ENCODE results near the gene PPP1R7.

PPP1R7 gene

DNA sequence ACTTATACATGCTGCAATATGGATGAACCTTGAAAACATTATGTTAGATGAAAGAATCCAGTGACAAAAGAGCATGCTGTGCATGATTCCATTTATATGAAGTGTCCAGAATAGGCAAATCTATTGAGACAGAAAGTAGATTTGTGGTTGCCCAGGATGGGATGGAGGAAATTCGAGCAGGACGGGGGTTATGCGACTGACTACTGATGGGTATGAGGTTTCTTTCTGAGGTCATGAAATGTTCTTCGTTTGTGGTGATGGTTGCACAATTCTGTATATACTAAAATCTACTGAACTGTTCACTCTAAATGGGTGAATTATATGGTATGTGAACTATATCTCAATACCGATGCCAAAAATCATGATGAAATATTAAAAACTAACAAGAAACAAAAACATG lies 29.3 kb upstream of the PPP1R7 start:
- no peak for DNase-seq

DNA sequence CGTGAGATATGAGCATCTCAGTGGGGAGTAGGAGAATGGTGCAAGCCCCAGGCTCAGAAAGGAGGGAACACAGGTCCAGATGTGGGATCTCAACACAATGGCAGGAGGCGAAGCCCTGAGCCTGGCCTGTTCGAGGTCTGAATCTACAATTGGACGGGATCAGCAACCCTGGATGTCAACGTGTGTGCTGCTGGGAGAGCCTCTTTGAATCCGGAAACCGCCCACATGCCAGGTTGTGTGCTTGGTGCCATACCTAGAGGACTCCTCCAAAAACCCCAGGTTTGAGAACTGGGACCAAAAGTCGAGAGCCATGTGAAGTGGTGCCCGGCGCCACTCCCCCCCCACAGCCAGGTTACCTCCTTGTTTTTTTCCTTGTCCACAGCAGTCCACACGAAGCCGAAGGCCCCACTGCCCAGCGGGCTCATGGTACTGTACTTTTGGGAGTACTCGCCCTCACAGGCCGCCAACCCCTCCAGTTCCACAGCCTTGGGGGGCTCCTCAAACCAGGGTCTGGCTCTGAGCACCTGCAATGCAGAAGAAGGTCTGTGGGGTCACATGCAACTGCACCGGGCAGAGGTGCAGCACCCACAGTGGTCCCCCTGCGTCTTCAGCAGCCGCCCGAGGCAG lies 27.8 kb upstream of the PPP1R7 start:
- no peak for DNase-seq

DNA sequence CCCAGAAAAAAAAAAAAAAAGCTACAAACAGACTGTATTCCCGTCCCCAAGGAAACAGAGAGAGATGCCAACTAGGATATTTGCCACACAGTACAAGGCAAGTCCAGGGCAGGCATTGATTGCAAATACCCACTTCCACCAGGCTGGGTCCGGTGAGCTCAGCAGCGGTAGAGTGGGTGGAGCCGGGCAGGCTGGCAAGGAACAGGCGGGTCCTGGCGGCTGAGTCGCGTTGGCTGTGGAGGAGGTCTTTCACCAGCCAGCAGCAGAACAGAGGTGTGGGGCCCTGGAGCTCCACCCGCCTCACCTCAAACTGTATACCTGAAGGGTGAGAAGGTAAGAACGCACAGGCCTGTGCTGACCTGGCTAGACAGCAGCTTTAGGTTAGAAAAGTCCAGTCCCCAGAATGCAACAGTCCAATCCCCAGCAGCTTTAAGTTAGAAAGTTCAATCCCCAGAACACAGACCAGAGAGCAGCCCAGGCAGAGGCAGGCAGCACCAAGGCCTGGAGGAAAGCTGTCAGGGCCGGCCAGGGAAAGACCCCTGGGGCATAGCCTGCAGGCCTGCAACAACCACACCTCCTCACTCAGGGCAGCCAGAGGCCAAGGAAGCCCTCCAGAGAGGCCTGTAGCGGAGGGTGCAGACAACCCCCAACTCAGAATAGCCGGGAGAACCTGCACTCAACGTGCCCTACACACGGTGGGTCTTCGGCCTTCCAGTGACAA lies 26.3 kb upstream of the PPP1R7 start:
- DNase-seq, result peak; percentile 54

DNA sequence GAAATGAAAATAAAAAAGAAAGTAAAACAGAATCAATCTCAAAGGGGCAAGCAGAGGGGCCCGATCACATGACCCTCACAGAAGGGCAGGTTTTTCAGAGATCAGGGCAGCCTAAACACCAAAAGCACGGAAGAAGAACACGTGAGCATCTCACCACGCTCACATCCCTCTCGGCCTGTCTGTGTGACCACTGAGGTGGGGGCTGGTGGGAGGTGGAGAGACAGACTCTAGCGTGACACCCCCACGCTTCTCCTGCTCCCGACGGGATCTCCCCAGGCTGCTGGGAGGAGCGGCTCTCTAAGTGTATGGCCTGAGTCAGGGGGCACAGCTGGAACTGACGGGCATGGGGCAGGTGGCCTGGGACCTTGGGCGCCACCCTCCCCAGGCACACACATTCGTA lies 24.6 kb upstream of the PPP1R7 start:
- DNase-seq, result no peak

DNA sequence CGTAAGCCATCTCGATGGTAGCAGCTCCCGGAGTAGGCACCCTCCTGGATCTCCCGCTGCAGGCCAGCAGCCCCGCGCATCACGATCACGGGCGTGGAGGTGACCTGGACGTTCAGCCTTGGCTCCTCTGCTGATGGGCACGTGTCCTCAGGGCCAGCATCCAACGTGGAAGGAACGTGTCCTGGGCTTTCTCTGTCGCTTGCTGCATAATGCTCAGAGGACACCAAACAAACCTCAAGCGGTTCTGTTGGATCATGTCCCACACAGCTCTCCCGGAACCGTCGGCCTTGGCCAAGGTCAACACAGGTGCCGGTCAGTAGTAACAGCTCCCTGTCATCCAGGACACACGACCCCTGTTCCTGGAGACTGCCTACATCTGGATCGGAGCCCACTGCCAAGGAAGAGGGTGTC lies 24.1 kb upstream of the PPP1R7 start:
- DNase-seq, result no peak

DNA sequence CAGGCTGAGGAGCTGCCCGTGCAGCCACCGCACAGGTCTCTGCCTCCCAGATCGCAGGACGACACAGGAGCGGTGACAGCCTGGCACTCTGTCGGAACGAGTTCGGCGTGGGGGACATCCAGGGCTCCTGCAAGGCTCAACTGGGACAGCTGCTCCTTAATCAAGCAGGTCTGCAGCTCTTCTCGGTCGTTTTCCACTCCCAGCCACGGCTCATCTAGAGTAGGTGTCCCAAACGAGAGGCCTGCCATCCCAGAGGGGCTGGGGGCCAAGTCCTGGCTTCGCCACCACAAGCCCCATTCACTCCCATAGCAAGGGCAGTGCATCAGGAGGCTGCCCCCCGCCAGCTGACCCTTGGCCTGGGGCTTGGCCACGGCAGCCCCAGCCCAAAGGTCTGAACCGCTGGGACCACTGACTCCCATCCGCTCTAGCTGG lies 23.5 kb upstream of the PPP1R7 start:
- DNase-seq, result no peak

DNA sequence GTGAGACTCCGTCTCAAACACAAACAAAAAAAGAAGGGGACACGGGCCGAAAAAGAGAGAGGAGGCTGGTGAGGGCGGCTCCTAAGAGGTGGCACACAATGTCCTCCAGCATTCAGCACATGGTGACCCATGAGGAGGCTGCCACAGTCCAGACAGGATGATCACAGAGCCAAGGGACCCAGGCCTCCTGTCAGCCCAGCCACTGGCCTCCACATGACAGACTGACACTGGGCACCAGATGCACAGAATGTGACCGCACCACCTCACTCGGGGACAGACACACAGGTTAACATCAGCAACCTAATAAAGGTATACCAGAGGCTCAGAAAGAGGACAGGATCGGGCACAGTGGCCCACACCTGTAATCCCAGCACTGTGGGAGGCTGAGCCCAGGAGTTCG lies 22.0 kb upstream of the PPP1R7 start:
- DNase-seq, result no peak

DNA sequence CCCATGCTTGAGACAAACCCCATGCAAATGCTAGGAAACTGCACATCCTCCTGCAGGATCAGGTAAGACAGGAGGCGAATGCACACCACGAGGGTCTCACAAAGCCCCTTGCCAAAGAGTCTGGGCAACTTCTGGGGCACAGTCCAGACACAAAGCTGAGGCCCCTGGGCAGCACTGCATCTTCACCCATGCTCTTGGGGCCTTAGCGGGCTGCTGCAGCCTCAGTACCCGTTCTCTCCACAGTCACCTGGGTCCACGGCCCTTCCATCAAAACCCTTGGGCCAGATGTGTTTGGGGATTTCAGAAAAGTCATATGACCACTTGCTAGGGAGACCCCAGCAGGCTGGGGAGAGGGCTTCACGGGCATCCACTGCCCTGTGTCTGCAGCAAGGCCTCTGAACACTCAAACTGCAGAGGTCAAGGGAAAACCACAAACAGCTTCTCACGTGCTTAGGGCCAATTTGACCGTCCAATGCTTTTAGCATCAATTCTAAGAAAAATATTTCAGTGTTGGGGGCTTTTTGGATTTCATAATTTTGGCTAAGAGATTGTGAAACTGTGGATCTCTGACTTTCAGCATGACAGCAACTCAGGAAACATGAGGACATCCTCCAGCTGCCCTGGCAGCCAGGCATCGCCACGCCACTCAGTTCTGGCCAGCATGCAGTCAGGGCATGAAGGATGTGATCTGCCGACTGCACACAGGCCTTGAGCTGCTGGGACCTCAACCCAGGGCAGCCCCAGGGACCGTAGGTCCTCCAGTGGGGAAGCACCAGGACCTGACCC lies 21.0 kb upstream of the PPP1R7 start:
- DNase-seq, result no peak

DNA sequence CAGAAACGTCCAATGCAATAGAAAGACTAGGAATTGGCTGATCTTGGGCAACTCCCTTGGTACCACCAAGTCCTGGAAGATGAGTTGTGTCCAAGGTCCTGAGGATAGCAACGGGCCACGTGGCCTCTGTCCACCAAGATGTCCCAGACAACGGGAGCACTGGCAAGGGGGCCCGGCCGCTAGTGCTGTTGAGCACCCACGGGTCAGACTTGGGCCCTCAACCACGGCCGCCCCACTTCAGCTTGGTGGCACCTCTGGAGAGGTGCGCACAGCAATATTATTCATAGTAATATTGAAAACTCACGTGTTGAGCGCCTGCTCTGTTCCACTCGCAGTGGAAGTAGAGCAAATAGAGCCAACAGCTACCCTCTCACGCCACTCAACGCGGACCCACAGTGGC lies 20.0 kb upstream of the PPP1R7 start:
- no peak for DNase-seq

DNA sequence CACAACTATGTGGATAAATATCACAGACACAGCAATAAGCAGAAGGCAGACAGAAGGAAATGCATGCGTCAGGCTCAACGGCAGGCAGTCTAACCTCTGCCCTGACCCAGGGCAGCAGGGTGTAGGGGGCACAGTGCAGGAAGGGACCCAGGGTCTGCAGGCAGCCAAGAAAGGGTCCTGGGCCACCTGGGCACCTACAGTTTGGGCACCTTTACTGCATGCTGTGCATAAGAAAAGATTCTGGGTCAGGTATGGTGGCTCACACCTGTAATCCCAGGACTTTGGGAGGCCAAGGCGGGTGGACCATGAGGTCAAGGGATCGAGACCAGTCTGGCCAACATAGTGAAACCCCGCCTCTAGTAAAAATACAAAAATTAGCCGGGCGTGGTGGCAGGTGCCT lies 18.7 kb upstream of the PPP1R7 start:
- DNase-seq, result no peak

DNA sequence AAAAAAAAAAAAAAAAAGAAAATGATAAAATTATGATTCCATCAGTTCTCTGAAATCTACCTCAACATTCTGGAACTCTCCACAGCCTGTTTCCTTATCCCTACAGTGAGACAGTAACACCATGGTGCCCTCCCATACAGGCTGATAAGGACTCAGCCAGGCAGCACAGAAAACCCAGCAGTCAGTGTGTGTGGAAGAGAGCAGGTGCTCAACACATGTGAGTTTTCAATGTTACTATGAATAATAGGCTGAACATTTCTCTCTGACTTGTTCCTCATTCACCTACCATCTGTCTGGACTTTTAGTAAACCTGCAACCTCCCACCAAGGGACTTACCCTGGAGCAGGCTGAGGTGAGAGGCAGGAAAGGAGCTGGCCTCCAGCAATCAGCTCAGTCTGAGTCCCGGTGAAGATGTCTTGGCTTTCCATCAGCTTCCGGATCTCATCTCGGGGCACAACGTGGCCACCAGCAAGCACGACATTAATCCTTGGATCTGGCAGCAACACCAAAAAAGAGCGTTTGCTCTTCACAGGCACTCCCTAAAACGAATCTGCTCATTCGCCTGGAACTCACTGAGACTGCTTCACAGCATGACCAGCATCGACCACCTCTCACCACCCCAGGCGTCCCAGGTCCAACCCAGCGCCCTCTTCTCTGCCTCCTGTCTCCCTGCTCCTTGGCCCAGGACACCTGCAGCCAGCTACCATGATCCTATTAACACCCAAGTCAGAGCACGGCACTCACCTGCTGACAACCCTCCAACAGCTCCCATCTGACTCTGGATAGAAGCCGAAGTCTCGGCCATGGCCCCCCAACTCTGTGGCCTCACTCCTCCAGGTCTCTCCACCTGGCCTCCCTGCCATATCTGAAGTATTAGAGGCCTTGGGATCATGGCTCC lies 17.5 kb upstream of the PPP1R7 start:
- no peak for DNase-seq

DNA sequence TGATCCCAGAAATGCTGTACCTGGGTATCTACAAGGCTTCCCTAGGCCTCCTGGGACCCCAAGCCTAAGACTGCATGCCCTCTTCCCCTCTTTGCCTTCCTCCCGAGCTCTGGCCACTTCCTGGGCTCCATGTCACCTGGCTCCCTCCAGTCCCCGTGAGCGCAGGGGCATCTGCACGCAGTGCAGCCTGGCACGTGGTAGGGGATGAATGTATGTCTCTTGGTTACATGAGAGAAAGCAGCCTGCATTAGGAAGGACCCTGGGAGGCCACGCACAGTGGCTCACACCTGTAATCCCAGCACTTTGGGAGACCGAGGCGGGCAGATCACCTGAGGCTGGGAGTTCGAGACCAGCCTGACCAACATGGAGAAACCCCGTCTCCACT lies 16.8 kb upstream of the PPP1R7 start:
- DNase-seq, result no peak

DNA sequence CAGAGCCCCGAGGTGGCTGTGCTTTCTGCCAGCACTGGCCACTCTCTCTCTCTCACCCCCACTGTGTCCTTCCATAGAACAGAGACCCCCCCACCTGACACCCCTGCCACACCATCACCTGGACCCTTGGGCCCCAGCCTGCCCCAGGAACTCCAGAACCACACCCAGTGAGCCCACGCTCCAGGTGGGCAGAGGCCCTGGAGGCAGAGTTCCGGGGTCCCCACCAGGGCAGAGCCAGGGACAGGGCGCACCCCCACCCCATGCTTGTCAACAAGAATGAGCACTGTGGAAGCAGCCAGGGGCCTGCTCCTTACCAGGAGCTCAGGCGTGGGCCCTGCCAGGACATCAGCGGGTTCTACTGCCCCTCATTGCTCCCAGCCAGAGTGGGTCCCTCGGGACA lies 15.6 kb upstream of the PPP1R7 start:
- DNase-seq, result no peak

DNA sequence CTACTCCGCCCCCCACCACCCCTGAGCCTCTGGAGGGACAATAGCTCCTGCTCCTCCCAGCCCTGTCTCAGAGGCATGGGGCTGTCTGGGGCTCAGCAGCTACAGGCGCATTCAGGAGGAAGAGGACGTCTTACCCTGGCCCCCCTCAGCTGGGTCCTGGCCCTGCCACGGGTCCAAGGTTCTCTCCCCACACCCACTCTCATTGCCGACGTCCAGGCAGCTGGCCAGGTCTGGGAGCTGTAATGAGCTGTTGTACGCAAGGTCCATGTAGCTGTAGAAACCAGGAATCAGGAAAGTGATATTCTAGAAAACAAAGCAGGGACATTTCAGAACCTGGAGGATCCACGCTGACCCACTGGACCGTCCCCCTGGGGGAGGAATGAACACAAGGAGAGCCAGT lies 14.5 kb upstream of the PPP1R7 start:
- no peak for DNase-seq

DNA sequence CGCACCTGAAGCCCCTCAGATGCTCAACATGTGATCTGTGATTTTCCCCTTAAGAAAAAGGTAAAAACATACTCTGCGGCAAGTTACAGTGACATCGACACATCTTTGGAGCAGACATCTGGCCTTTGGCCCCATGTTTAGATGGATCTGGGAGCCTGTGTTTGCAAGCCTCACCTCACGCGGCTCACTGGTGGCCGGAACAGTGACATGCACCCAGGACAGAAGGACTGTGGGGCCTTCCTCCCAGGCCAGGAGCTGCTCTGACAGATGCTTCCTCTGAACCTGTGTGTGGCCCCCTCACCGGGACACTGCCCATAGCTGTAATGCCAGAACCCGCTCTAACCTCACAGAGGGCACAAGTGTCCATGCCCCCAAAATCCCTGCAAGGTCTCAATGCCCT lies 14.1 kb upstream of the PPP1R7 start:
- DNase-seq, result no peak

DNA sequence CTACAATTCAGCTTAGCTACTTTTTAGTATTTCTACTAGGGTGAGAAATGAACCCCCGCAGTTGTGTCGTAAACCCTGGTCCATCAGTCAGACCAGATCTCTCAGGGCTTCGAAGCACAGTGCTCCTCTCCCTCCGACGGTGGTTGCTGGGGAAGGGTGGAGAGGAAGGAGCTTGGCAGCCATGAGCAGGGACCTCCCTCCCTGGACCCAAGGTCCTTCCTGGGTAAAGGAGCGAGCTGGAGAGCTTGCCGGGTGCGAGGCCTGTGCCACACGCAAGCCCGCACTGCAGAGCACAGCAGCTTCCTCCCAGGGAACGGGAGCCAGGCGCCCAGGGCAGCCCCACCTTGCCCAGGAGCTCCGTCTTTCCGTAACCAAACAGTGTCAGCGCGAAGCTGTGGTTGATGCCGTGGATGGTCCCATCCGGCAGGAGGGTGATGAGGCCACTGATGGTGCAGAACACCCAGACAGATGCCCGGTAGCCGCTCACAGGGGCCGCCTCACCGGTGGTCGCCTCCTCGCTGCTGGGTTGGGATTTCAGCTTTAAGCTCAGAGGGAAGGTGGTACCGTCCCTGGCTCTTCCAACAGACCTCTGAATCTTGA lies 13.5 kb upstream of the PPP1R7 start:
- DNase-seq, result no peak

DNA sequence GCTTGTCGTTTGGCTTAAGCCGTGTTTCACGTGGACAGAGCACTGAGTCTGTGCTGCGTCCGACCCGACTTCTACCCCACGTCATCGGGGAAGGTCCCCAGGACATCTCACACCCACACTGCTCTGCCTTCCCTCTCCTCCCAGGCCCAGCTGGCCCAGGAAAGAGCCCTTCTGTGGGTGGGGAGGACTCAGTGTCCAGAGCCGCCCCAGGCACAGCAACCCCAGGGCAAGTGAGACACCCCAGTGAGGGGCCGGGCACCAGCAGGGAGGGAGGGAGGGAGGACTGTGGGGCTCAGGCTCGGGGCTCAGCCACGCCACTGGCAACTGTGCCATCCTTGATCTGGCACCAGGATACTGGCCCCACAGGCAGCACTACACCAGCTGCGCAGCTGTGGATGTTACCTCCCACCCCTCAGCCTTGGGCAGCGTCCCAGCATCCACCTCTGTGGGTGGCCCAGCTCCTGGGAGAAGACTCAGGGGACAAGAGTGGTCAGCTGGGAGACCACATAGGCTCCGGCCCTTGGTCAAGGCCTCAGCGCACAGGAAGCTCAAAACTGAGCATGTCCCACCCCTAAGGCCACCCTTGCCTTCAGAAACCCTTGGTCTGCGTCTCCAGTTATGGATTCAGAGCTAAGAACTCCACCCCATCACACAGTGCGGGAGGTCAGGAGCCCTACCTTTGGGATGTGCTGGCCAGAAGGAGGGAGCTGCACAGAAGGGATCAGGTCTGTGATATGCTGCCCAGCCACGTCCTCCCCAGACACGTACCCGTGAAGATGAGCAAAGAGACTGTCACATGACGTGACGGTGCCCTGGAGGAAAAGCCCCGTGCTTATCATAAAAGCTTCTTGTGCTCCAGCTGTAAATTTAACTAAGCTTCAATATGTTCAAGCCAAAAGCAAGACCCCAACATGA lies 12.7 kb upstream of the PPP1R7 start:
- DNase-seq, result no peak

DNA sequence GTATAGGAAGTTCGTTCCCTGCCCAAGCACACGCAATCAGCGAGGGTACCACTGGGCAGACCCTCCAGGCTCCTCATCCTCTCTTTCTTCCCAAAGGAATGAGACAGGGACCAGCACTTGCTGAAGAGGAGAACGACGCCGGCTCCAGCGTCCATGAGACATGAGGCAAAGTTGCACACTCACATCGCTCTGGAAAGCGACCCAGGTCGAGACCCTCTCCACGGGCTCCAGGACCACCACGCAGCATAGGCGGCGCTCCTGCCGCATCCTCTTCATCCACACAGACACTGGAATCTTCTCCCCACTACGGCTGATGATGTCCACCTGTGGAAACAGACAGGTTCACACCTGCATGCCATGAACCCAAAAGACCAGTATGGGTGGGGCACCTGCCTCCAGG lies 11.8 kb upstream of the PPP1R7 start:
- DNase-seq, result no peak

DNA sequence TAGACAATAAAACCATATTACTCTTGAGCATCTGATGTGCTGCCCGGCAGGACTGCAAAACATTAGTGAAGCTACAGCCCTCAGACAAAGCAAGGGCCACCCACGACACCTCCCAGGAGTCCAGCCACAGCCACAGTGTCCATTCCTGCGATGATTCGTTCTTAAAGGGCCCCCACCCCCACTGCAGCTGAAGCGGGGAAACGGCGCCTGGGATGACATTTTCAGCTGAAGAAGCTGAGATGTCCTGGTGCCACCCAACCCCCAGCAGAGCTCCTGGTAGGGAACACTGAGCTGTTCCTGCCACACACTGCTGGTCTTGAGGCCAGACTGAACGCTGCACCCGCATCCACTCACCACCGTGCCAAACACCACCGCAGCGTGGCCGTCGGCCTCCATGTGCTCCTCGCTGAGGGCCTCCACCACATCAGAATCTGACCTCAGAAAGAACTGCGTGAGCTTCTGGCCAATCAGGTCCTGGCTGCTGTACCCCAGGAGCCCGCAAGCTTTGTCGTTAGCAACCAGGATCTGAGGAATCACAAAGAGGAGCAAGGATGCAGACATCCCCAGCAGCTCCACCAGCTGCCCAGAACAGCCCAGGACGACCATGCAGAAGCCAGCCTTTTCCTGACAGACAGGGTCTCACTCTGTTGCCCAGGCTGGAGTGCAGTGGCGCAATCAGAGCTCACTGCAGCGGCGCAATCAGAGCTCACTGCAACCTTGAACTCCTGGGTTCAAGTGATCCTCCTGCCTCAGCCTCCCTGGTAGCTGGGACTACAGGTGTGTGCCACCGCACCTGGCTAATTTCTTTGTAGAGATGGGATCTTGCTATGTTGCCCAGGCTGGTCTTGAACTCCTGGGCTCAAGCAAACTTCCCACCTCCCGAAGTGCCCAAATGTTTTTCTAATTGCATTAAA lies 10.5 kb upstream of the PPP1R7 start:
- DNase-seq, result no peak

DNA sequence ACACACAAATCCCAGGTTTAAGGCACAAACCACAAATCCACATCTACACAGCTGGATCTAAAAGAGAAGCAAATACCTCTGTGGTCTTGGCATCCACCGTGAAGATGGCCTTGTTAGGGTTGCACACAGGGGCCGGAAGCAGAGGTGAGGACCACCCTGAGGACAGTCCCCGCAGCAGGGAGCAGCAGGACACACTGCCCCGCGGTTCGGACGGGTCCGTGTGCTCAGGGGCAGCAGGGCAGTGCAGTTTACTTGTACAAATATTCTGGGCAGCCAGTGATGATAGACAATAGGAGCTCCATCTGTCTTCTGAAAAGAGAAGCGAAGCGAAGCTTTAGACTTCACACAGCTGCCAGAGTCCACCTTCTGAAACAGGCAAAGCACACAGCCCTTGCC lies 9.8 kb upstream of the PPP1R7 start:
- DNase-seq, result no peak

All from activated effector memory CD4-positive, alpha-beta T cell treated with Interleukin-2 at 50 U/mL for 16 hours (primary cell).